DLD1 (cell line): Measurements from ENCODE around the gene CHCHD1.
"Not testable (repeated sequence)": the region's sequence is repeated elsewhere in the genome, so short reads cannot be mapped to it uniquely, and the experiment has no call there.

Source experiments
- in situ Hi-C: cut with HindIII; loops from 2 replicates; pipeline ENCODE4 v1.10.0; 2017; ENCODE audit warnings: low sequenced_read_pairs

Gene CHCHD1

GRCh38 chr10:73809061-73809818 lies 27.4 kb downstream of the CHCHD1 start:
- in situ Hi-C loops = no loop called here

DNA sequence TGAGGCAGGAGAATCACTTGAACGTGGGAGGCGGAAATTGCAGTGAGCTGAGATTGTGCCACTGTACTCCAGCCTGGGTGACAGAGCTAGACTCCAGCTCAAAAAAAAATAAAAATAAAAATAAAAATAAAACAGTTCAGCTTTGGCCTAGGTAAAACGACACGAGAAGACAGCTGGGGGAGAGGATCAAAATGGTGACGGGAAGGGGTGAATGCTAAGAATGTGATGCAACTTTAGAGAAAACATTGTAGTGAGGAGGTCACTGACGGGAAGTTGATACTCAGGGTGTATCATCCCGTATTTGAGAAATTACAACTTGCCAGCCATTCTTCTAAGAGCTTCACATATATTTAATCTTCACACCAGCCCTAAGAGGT lies 28.5 kb downstream of the CHCHD1 start:
- in situ Hi-C loops = no loop called here

DNA sequence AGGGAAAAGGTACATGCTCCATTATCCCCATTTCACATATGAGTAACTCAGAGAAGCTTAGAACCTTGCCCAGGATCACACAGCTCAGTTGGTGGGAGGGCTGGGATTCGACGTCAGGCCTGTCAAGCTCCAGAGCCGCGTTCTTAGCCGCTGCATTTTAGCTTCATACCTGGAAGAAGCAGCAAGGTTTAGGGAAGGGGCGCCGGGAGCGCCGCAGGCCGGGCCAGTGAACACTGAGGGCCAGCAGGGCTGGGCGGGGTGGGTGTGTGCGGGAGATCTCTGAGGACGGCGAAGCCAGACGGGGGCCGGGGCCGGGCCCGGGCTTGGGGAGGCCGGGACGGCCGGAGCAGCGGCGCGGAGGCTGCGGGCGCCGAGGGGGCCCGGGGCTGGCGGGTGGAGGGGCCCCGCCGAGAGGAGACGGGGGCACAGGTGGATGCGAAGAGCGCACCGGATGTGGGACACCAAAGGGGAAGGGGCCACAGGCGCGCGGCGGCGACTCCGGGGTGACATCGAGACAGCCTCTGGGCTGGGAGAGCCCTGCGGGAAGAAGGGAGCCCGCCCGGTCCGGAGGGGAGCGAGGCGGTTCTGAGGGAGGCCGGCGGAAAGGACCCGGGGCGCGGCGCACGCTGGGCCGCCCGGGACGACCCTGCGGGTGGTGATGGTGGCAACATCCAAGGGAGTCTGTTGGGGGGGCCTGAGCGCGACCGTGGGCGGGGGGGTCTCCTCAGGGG lies 29.1 kb downstream of the CHCHD1 start:
- in situ Hi-C loops = no loop called here

DNA sequence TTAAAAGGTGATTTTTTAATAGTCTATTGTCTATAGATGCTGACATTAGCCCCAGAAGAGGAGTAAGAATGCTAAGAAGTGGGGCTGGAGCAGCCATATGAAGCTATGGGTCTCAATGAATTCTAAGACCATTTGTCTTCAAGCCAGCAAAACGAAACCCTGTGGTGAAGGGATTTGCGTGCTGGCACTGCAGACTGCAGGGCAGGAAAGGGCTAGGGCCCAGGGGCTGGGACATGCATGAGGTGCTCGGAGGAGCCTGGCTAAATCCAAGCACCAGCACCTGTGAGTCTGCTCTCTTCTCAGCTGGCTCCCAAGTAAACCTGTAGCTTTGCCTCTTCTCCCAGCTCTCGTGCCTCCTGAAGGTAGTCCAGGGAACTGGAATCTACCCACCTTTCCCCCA lies 30.8 kb downstream of the CHCHD1 start:
- in situ Hi-C loops = no loop called here

DNA sequence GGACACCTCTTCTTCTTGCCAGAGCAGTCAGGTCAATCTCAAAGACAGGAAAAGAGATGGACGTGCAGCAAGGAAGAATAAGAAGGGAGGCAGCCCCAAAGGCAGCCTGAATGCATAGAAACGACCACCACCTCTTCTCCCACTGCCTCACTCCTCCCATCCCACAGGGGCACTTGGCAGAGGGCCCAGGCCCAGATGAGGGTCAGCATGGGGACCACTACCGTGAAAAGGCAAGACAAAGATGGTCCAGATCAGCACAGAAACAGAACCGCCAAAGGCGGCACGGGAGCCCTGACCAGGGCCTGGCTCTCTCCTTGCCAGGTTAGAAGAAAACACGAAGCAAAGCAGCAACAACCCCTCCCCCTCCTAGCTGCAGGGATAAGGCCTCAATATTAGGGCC lies 31.5 kb downstream of the CHCHD1 start:
- in situ Hi-C loops = no loop called here

GRCh38 chr10:73814276-73814895 lies 32.5 kb downstream of the CHCHD1 start:
- in situ Hi-C loops = no loop called here

DNA sequence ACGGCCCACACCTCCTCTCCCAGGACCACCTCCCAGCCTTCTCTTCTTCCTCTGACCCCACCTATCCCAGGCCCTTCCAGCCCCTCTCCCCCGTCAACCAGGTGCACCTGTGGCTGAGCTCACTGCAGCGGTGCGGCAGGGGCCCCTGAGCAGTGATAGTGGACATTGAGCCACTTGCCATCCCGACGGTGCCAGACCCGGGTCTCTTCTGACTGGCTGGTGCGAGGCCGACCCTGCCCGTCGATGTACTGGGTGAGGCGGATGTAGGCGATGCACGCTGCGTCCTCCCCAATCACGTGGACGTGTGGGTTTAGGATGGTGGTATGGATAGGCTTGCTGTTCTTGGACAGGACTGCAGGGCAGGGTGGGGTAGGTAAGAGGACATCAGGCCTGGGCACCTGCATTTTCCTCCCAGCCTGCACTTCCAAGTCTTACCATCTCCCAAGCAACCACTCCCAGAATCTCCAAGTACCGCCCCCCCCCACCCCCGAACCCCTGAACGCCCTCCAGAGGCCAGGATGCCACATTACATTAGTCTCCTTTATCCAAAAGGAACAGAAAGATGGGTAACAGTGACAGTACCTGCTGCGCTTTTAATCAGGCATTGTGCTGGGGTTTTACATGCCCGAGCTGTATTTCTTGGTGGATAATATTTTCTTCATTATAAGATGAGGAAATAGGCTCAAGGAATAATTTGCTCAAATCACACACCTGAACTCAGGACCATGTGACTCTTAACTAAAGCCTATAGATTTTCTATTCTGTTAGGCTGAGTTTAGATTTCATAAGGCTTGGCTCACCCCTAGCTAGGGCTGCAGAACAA lies 33.3 kb downstream of the CHCHD1 start:
- in situ Hi-C loops = no loop called here

DNA sequence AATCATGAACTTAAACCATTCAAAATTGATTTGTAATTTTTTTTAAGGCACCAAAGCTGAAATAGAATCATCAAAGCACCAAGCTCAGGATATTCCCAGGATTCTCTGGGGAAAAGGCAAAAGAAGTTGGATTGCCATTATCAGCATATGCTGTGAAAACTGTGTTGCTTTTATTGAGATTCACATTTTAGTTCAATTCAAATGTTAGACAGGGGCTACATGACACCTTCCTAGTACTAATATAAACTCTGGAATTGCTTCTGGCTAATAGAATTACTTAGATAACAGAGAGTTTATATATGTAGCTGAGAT lies 33.8 kb downstream of the CHCHD1 start:
- in situ Hi-C loops = no loop called here

- in situ Hi-C loops = no loop called here
These were observed 35.3 kb downstream of the CHCHD1 start for GRCh38 chr10:73816917-73817729.

GRCh38 chr10:73817826-73818225 lies 36.0 kb downstream of the CHCHD1 start:
- in situ Hi-C loops = no loop called here

- in situ Hi-C loops = no loop called here
These were observed 36.6 kb downstream of the CHCHD1 start for GRCh38 chr10:73818402-73818801.

GRCh38 chr10:73819081-73819480 lies 37.2 kb downstream of the CHCHD1 start:
- in situ Hi-C loops = no loop called here

DNA sequence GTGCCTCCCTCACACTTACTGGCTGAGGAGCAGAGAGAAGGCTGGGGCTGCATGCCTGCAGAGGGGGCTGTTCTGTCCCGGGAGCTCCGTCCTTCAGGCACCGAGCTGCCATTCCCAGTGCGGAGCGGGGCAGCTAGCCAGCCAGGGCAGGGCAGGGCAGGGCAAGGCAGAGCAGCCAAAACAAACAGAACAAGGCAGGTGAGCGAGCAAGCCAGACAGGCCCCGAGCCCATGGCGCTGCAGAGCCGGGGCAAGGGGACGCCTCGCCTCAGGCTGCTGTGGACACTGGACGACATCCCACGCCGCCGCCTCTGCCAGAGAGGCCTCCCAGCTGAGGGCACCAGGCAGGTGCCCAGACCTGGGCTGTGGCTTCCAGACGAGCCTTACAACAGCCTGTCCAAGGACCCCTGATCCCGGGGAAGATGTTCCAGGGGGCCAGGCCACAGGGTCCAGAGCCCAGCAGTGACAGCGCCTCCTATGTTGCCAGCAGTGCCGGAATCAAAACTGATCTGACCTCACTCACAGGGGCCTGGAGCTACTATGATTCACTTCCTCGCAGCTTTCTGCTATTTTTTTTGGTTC lies 37.8 kb downstream of the CHCHD1 start:
- in situ Hi-C loops = no loop called here

DNA sequence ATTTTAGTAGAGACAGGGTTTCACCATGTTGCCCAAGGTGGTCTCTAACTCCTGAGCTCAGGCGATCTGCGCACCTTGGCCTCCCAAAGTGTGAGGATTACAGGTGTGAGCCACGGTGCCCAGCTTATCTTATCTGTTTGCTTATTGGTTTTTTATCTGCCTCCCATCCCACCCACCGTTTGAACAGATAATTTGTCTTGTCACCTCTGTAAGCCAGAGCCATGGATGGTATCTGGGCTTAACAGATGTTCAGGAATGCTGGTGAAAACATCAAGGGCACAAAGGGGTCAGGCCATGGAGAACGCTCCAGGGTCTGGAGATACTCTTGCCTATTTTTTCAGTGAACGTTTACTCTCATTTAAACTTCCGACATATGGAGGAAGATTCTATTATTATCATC lies 41.5 kb downstream of the CHCHD1 start:
- in situ Hi-C loops = no loop called here

- in situ Hi-C loops = no loop called here
These were observed 42.4 kb downstream of the CHCHD1 start for GRCh38 chr10:73824146-73824725.

- in situ Hi-C loops = no loop called here
These were observed 45.7 kb downstream of the CHCHD1 start for GRCh38 chr10:73827346-73828089.

- in situ Hi-C loops = no loop called here
These were observed 46.3 kb downstream of the CHCHD1 start for GRCh38 chr10:73828161-73828560.

DNA sequence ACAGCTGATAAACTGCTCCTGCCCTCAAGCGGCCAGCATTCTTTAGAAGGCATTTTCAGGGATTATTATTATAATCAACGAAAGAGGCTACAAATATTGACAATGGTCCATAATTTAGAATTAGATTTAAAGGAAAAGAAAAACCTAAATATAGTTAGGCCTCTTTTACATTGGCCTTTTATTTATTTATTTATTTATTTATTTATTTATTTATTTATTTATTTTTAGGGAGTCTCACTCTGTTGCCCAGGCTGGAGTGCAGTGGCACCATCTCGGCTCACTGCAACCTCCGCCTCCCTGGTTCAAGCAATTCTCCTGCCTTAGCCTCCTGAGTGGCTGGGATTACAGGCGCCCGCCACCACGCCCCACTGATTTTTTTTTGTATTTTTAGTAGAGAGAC lies 47.2 kb downstream of the CHCHD1 start:
- in situ Hi-C loops = not testable (repeated sequence)
